HG02571 (cell line): Measurements from ENCODE around the gene CCN5.

Experiments used
- ATAC-seq: cut with Tn5 transposase; IDR thresholded peaks from one replicate; pipeline ENCODE4 v1.9.1; 2021; ENCODE audit warnings: mild to moderate bottlenecking, moderate library complexity; ENCODE audit not compliant: unreplicated experiment

CCN5 gene

GRCh38 chr20:44735816-44736169 lies 20.6 kb downstream of the CCN5 start:
- ATAC-seq: no peak

DNA sequence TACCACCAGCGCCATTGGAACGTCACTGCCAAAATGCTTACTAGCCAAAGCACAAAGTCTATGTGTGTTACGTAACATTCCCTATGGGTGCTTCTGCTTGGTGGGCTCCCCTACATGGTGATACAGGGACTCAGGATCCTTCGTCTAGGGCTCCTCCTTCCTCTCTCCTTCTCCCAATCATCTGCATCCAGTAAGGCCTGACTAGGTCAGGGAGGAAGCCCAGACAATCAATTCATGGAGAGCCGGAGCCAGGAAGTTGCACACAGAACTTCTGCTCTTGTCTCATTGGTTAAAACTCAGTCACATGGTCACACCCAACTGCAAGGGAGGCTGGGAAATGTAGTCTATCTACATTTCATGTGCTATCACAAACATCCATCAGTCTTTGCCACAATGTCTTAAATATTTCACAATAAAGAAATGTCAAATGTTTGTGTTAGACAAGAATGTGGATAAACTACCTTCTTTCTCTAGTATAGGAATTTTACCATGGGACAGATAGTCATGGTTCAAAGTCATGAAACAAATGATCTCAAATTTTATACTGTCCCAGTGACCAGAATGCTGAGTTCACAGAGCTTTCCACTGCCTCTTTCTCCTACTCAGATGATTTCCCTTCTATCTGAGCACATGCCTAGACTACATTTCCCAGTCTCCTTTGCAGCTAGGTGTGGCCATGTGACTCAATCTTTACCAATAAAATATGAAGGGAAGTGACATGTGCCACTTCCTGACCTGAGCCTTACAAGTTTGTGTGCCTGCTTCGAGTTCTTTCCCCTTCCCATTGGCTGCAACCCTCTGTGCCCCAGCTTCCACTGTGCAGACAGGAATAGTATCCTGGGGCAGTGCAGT lies 21.2 kb downstream of the CCN5 start:
- no peak for ATAC-seq

GRCh38 chr20:44737116-44737515 lies 21.9 kb downstream of the CCN5 start:
- no peak for ATAC-seq

DNA sequence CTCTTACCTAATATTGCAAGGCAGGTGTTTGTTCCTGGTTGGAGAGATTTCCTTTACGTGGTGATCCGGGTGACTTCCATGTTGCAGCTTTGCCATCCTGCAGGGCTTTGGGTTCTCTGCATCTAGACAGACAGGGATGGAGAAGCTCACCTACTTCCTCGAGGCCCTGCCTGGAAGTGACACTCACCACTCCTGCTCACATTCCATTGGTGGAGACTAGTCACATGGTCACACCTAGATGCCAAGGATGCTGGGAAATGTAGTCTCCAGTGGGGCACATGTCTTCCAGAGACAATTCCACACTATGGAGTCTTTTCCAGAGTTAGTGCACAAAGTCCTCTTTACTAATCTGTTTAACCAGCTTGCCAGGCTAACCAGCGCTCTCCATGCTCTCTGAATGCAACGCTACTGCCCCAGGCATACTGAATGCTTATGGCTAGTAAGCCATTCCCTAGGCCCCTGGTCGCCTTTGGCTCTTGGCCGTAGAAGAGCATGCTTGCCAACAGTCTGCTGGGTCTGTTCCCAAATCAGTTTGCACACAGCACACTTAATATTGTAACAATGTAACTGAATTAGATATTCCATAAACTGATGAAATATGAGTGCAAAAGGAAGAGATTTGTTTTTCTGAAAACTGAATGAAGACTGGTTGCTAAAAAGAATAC lies 23.8 kb downstream of the CCN5 start:
- no peak for ATAC-seq

- ATAC-seq: no peak
Measured at GRCh38 chr20:44739942-44740341, 24.8 kb downstream of the CCN5 start.

- ATAC-seq: no peak
Measured at GRCh38 chr20:44742304-44743079, 27.3 kb downstream of the CCN5 start.

GRCh38 chr20:44743080-44743701 lies 28.0 kb downstream of the CCN5 start:
- ATAC-seq: no peak

DNA sequence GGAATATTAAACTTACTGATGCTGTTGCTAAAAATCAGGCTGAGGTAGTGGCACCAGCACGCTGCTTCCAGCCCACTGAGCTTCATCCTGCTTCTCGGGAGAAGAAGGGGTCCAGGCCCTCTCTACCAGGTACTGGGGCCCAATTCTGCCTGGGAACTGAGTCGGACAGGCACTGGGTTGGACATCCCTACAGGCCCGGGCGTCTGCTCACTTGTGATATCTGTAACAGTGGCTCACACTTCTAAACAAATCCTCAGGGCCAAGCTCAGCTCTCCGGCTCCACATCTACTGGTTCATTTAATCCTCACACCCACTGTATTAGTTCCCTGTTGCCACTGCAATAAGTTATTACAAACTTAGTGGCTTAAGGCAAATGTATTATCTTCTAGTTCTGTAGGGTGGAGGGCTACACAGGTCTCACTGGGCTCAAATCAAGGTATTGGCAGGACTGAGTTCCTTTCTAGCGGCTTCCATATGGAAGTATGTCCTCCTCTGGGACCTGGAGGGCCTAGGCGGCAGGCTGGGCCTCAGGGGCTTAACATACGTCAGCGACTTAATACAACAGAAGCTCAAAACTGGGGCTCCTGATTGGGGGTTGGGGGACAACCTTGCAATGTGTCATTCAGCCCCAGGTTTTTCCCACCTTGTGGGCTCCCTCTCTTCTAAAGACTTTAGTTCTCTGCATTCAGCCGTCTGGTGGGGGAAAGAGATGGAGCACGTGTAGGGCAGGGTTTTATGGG lies 28.9 kb downstream of the CCN5 start:
- ATAC-seq: no peak

- no peak for ATAC-seq
Measured at GRCh38 chr20:44745122-44745597, 30.0 kb downstream of the CCN5 start.

DNA sequence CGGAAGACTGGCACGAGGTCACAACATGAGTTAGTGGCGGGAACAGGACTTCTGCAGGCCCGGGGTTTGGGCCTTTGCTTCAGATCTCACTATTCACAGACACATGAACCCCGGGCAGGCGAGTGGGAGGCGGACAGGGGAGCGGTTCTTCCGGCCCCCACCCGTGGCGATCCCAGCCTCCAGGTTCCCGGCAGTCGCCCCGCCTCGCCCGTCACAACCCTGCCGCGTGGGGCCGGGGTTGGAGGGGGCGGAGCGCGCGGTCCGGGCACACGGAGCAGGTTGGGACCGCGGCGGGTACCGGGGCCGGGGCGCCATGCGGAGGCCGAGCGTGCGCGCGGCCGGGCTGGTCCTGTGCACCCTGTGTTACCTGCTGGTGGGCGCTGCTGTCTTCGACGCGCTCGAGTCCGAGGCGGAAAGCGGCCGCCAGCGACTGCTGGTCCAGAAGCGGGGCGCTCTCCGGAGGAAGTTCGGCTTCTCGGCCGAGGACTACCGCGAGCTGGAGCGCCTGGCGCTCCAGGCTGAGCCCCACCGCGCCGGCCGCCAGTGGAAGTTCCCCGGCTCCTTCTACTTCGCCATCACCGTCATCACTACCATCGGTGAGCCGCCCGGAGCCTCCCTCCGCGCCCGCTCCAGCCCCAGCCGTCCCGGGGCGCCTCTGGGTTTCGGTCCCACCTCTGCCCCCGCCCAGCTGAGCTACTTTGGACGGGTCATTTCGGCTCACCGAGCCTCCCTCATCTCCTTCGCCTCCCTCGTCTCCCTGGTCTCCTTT lies 30.6 kb downstream of the CCN5 start, which contains the start of gene KCNK15:
TSS of gene KCNK15 (plus strand) at position 268 of the 769 bp plus-strand sequence. CDS start at position 314, 46 bp downstream.
- no peak for ATAC-seq

DNA sequence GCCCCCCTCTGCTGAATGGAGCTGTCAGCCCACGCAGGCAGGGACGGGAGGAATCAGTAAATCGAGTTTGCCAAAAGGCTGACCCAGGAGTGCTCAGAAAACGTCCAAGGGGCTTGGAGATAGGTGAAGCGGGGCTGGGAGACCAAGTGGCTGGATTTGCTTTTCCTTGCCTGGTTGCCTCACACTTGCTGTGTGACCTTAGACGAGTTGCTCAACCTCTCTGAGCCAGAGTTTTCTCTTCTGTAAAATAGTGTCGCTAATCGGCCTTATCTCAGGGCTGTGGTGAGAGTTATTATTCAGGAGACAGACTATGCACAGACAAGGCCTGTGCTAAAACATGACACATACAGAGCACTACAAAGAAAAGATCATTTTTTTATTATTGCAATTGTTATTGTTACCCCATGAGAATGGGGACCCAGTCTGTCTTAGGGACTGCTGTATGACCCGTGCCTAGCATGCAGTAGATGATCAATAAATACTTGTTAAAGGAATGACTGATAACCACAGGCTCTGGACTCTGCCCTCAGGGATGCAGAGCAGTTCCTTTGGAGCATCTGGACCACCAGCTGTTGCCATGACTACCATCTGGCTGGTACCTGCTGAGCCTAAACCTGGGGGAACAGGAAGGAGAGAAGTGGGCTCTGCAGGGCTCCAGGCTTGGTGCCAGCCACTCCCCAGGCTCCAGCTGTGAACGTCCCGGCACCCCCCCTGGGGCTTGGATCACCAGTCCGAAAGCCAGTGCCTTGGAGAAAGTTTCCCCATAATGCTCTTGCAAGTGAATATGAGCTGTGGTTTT lies 31.4 kb downstream of the CCN5 start:
- ATAC-seq: no peak

GRCh38 chr20:44747166-44748004 lies 32.2 kb downstream of the CCN5 start:
- no peak for ATAC-seq

DNA sequence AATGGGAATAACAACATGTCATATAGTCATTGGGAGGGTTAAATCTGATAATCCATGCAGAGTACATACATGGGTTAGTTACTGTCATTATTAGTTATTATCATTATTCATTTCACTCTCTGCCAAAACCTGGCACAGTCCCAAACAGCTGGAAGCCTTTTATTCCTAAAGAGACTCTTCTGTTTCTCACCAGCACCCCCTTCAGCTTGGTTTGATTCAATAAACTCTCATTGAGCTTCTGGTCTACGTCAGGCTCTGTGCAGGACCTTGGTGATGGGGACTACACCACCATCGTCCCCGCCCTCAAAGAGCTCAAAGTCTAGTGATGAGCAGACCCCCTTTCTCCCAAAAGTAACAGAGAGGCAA lies 32.8 kb downstream of the CCN5 start:
- ATAC-seq: no peak

GRCh38 chr20:44750081-44750805 lies 35.1 kb downstream of the CCN5 start:
- ATAC-seq: no peak

GRCh38 chr20:44752099-44752931 lies 37.1 kb downstream of the CCN5 start:
- ATAC-seq: no peak

DNA sequence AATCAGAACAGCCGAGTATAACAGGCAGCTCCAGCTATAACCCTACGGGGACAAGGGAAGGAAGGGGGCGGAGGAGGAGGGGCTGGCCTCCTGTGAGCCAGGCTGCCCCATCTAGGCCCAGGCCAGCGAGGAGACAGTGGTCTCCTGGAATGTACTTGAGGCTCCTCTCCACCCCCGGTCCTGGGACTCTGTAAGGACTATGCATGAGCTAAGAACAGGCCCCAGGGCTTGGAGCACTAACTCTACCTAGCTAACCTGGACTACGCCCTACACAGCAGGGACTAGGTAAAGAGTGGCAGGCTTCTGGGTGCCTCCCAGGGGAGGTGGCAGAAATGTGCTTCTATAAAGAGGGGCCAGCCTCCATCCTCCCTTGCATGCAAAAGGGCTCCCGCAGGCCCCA lies 39.4 kb downstream of the CCN5 start:
- ATAC-seq: no peak
